Trophoblast cell (in vitro differentiated cells and primary cell): ENCODE results near the gene ITGA2B.

Experiments
- DNase-seq, 2 donors: peaks; one replicate each; pipeline ENCODE4 v3.0.0-alpha.2; 2016
- H2AFZ ChIP-seq: 2 replicates; pipeline ENCODE4 v1.6.1; 2013; ENCODE audit warnings: low read length, moderate library complexity, mild to moderate bottlenecking; ENCODE audit not compliant: insufficient read depth, poor library complexity
- H2AK5ac ChIP-seq: 2 replicates; pipeline ENCODE4 v1.6.1; 2013; ENCODE audit warnings: mild to moderate bottlenecking, low read length
- H2BK120ac ChIP-seq: 2 replicates; pipeline ENCODE4 v1.6.1; 2013; ENCODE audit warnings: low read length, mild to moderate bottlenecking, moderate library complexity; ENCODE audit not compliant: insufficient read depth, poor library complexity
- H2BK12ac ChIP-seq: 2 replicates; pipeline ENCODE4 v1.6.1; 2013; ENCODE audit warnings: mild to moderate bottlenecking, low read length, moderate library complexity
- H2BK5ac ChIP-seq: 2 replicates; pipeline ENCODE4 v1.6.1; 2013; ENCODE audit warnings: low read length, low read depth, moderate library complexity, mild to moderate bottlenecking; ENCODE audit not compliant: poor library complexity
- H3K14ac ChIP-seq: 2 replicates; pipeline ENCODE4 v1.6.1; 2013; ENCODE audit warnings: mild to moderate bottlenecking, low read length
- H3K18ac ChIP-seq: 2 replicates; pipeline ENCODE4 v1.6.1; 2013; ENCODE audit warnings: mild to moderate bottlenecking, low read length
- H3K23ac ChIP-seq: 2 replicates; pipeline ENCODE4 v1.6.1; 2013; ENCODE audit warnings: low read length
- H3K27ac ChIP-seq: 2 replicates; pipeline ENCODE4 v1.5.1; 2013; ENCODE audit warnings: low read depth, mild to moderate bottlenecking, inconsistent platforms, low read length, moderate library complexity
- H3K27me3 ChIP-seq: 2 replicates; pipeline ENCODE4 v1.6.1; 2013; ENCODE audit warnings: inconsistent platforms, mild to moderate bottlenecking, low read length, moderate library complexity; ENCODE audit not compliant: insufficient read depth
- H3K36me3 ChIP-seq, 2 experiments: 1 replicate in 1 of 2; 2 replicates in 1 of 2; pipeline ENCODE4 v1.6.1; 2013; ENCODE audit warnings: low read length in 2 of 2, mild to moderate bottlenecking in 2 of 2, moderate library complexity in 1 of 2; ENCODE audit not compliant: insufficient read depth in 2 of 2, control insufficient read depth in 1 of 2
- H3K4ac ChIP-seq: 2 replicates; pipeline ENCODE4 v1.6.1; 2013; ENCODE audit warnings: low read depth, mild to moderate bottlenecking, low read length, moderate library complexity
- H3K4me1 ChIP-seq, 2 experiments: 1 replicate in 1 of 2; 2 replicates in 1 of 2; pipeline ENCODE4 v1.6.1; 2013; ENCODE audit warnings: low read length in 2 of 2, mild to moderate bottlenecking in 2 of 2, moderate library complexity in 1 of 2; ENCODE audit not compliant: insufficient read depth in 2 of 2, control insufficient read depth in 1 of 2
- H3K4me2 ChIP-seq: 2 replicates; pipeline ENCODE4 v1.6.1; 2013; ENCODE audit warnings: inconsistent platforms, mild to moderate bottlenecking, low read length, moderate library complexity
- H3K4me3 ChIP-seq: 2 replicates; pipeline ENCODE4 v1.5.1; 2013; ENCODE audit warnings: mild to moderate bottlenecking, low read depth, low read length, inconsistent platforms
- H3K79me1 ChIP-seq: one replicate; pipeline ENCODE4 v1.6.1; 2013; ENCODE audit warnings: low read length
- H3K79me2 ChIP-seq: 2 replicates; pipeline ENCODE4 v1.6.1; 2013; ENCODE audit warnings: low read length, mild to moderate bottlenecking; ENCODE audit not compliant: control insufficient read depth, insufficient read depth, poor library complexity
- H3K9ac ChIP-seq: 2 replicates; pipeline ENCODE4 v1.6.1; 2013; ENCODE audit warnings: mild to moderate bottlenecking, low read length
- H3K9me3 ChIP-seq: 2 replicates; pipeline ENCODE4 v1.6.1; 2013; ENCODE audit warnings: low read depth, mild to moderate bottlenecking, control low read depth, inconsistent platforms, low read length; ENCODE audit not compliant: insufficient read depth
- H4K12ac ChIP-seq: 2 replicates; pipeline ENCODE4 v1.6.1; 2013; ENCODE audit warnings: low read depth, mild to moderate bottlenecking, low read length, moderate library complexity
- H4K8ac ChIP-seq: 2 replicates; pipeline ENCODE4 v1.6.1; 2013; ENCODE audit warnings: low read depth, mild to moderate bottlenecking, low read length, moderate library complexity
- H4K91ac ChIP-seq: one replicate; pipeline ENCODE4 v1.6.1; 2013; ENCODE audit warnings: low read depth, mild to moderate bottlenecking, low read length, moderate library complexity
- WGBS: extraction: QIAGEN DNeasy Blood & Tissue Kit; methylation state at CpG from one replicate; pipeline ENCODE4 v1.1.7; 2013; ENCODE audit warnings: missing lambda C conversion rate; ENCODE audit not compliant: insufficient read length, insufficient coverage; ENCODE audit errors: extremely low coverage; 5-methylcytosine and 5-hydroxymethylcytosine counted together

The ITGA2B gene

GRCh38 chr17:44414394-44415155 is 25.1 kb upstream of the ITGA2B start:
- H2AFZ ChIP-seq = no peak overlapping the region
- H3K27ac ChIP-seq = no peak overlapping the region
- H3K79me1 ChIP-seq = no peaks in the 10 kb centered on the region
- DNase-seq = no peak
- peaks cover 13 to 14% of the 10 kb centered on the region in 2 experiments for H3K36me3 ChIP-seq
- no peaks in the 10 kb centered on the region for H3K4me1 ChIP-seq
- H3K4me3 ChIP-seq = no peak overlapping the region
- WGBS = no CpG with 5 or more reads among the region's 1 CpG
- H3K27me3 ChIP-seq = no peaks in the 10 kb centered on the region
- H2AK5ac ChIP-seq = no peak overlapping the region
- no peak overlapping the region for H2BK12ac ChIP-seq
- H2BK120ac ChIP-seq = no peak overlapping the region
- no peaks in the 10 kb centered on the region for H3K79me2 ChIP-seq
- H4K91ac ChIP-seq = no peak overlapping the region
- no peak overlapping the region for H2BK5ac ChIP-seq
- no peaks in the 10 kb centered on the region for H3K9me3 ChIP-seq
- H3K18ac ChIP-seq = no peak overlapping the region
- H3K23ac ChIP-seq = no peak overlapping the region
- no peak overlapping the region for H3K9ac ChIP-seq
- no peak overlapping the region for H3K4ac ChIP-seq
- no peak overlapping the region for H3K4me2 ChIP-seq
- no peak overlapping the region for H4K12ac ChIP-seq
- H3K14ac ChIP-seq = no peak overlapping the region
- no peak overlapping the region for H4K8ac ChIP-seq

GRCh38 chr17:44409309-44410028 is 20.0 kb upstream of the ITGA2B start:
- H3K23ac ChIP-seq = no peak overlapping the region
- no peaks in the 10 kb centered on the region for H3K79me1 ChIP-seq
- H2BK12ac ChIP-seq = no peak overlapping the region
- H3K27ac ChIP-seq = no peak overlapping the region
- no CpG with 5 or more reads among the region's 7 CpGs for WGBS
- peak in 1 of 2 donors; percentile 16 for DNase-seq
- no peak overlapping the region for H4K12ac ChIP-seq
- no peak overlapping the region for H2BK5ac ChIP-seq
- H3K4me2 ChIP-seq = no peak overlapping the region
- H2BK120ac ChIP-seq = no peak overlapping the region
- no peak overlapping the region for H3K4ac ChIP-seq
- no peaks in the 10 kb centered on the region for H3K9me3 ChIP-seq
- H3K4me3 ChIP-seq = no peak overlapping the region
- no peak overlapping the region for H3K14ac ChIP-seq
- no peak overlapping the region for H2AFZ ChIP-seq
- no peak overlapping the region for H4K91ac ChIP-seq
- no peaks in the 10 kb centered on the region for H3K79me2 ChIP-seq
- no peak overlapping the region for H2AK5ac ChIP-seq
- H4K8ac ChIP-seq = no peak overlapping the region
- no peaks in the 10 kb centered on the region for H3K27me3 ChIP-seq
- H3K4me1 ChIP-seq = peaks cover 0 to 4% of the 10 kb centered on the region in 2 experiments
- no peak overlapping the region for H3K18ac ChIP-seq
- H3K9ac ChIP-seq = no peak overlapping the region
- peaks cover 0 to 10% of the 10 kb centered on the region in 2 experiments for H3K36me3 ChIP-seq

- Histone ChIP-seq H3K18ac (no peak overlapping the region), H3K4ac (no peak overlapping the region), H2BK5ac (no peak overlapping the region), H3K23ac (no peak overlapping the region), H4K12ac (no peak overlapping the region), H2BK12ac (no peak overlapping the region), H3K14ac (no peak overlapping the region), H3K4me3 (no peak overlapping the region), H4K91ac (no peak overlapping the region), H3K36me3 (peaks cover 0 to 12% of the 10 kb centered on the region in 2 experiments), H3K4me1 (peaks cover 0 to 4% of the 10 kb centered on the region in 2 experiments), H2BK120ac (no peak overlapping the region), H3K27me3 (no peaks in the 10 kb centered on the region), H2AFZ (no peak overlapping the region), H4K8ac (no peak overlapping the region), H3K4me2 (no peak overlapping the region), H3K79me1 (no peaks in the 10 kb centered on the region), H2AK5ac (no peak overlapping the region), H3K9me3 (no peaks in the 10 kb centered on the region), H3K27ac (no peak overlapping the region), H3K9ac (no peak overlapping the region), H3K79me2 (no peaks in the 10 kb centered on the region)
- no peak for DNase-seq
- WGBS = no CpG with 5 or more reads among the region's 4 CpGs
These were observed 19.3 kb upstream of the ITGA2B start for GRCh38 chr17:44408786-44409185.

GRCh38 chr17:44402564-44403172 is 13.2 kb upstream of the ITGA2B start:
- Histone ChIP-seq H2AK5ac (no peak overlapping the region), H3K4me3 (no peak overlapping the region), H3K4ac (no peak overlapping the region), H3K4me1 (no peaks in the 10 kb centered on the region), H3K79me1 (no peaks in the 10 kb centered on the region), H3K18ac (no peak overlapping the region), H2AFZ (no peak overlapping the region), H4K91ac (no peak overlapping the region), H3K27ac (no peak overlapping the region), H2BK120ac (no peak overlapping the region), H2BK5ac (no peak overlapping the region), H2BK12ac (no peak overlapping the region), H3K36me3 (peaks cover 32 to 43% of the 10 kb centered on the region in 2 experiments), H3K27me3 (no peaks in the 10 kb centered on the region), H4K8ac (no peak overlapping the region), H3K9me3 (no peaks in the 10 kb centered on the region), H3K14ac (no peak overlapping the region), H4K12ac (no peak overlapping the region), H3K23ac (no peak overlapping the region), H3K4me2 (no peak overlapping the region), H3K79me2 (no peaks in the 10 kb centered on the region), H3K9ac (no peak overlapping the region)
- no CpG with 5 or more reads among the region's 5 CpGs for WGBS
- no peak for DNase-seq
